ENCODE results near the gene FOSB. TPM values are rescaled to one million over a fixed set of nuclear protein-coding genes. Genes with fewer than 3 reads are reported as not detected.
A peak's percentile ranks its signal among the peaks of the same experiment; 100 is the strongest.

Gene FOSB
- total RNA-seq, 1 experiment from 2014 or later: 6.4 TPM

DNA sequence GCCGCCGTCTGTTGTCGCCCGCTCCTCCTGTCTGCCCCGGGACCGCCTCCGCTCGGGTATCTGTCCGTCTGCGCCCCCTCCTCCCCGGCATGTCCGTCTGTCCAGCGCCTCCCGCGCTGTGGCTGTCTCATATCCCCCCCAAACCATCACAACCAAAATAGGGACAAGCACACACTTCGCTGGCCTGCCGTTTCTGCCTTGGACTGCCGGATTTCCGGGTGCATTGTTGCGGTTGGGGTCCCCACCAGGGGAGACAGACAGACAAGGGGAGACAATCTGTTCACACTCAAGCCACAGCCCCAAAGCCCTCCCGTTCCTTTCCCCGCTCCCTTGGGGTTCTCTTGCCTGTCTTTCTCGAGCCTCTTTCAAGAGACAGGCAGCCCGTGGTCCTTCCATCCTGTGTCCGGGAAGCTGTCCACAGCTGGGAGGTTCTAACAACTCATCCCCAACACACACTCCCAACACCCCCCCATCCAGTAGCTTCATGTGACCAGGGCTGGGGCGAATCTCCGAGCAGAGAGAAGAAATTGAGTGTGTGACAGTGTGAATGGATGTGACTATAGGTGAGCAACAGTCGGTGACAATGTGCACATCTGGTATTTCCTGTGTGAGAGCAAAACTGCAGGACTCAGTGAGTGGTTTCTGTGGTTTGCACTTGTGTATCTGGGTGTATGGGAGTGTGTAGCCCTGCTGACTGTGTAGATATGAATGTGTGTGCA is 16.5 kb upstream of the FOSB start:
- TSS peak; percentile 81 for BruUV-seq (replicated peaks)
- H3K36me3 ChIP-seq (ENCODE audit: control insufficient read depth, insufficient read depth, low read length): no peaks in the 10 kb centered on the region
- Mint-ChIP-seq H3K4me1 (ENCODE audit: low read depth, unreplicated experiment) (peaks cover 39% of the 10 kb centered on the region), H3K9me3 (ENCODE audit: unreplicated experiment) (no peaks in the 10 kb centered on the region), H3K36me3 (ENCODE audit: insufficient read depth, unreplicated experiment) (peaks cover 19% of the 10 kb centered on the region), H3K4me3 (ENCODE audit: unreplicated experiment) (peak overlapping the region; percentile 82), H3K27ac (ENCODE audit: unreplicated experiment) (peak overlapping the region; percentile 98), H3K27me3 (ENCODE audit: insufficient read depth, unreplicated experiment) (no peaks in the 10 kb centered on the region)
- H3K4me3 ChIP-seq (ENCODE audit: low read depth, low read length): peak overlapping the region; percentile 52
- H3K27me3 ChIP-seq (replicated peaks; ENCODE audit: control insufficient read depth, insufficient read depth, low read length): no peaks in the 10 kb centered on the region
- intact Hi-C loops (cut with micrococcal nuclease; ENCODE audit: unreplicated experiment): no loop called here
- ChIA-PET POLR2A (interaction anchor here (0.5 to 0.6 kb wide), 2 partner anchors 16 to 803 kb away, joined by 3 to 5 read pairs; no protein-coding TSS in a partner anchor), CTCF (no interaction called here)
- H3K9me3 ChIP-seq: no peaks in the 10 kb centered on the region
- TF ChIP-seq, protein P1, sequence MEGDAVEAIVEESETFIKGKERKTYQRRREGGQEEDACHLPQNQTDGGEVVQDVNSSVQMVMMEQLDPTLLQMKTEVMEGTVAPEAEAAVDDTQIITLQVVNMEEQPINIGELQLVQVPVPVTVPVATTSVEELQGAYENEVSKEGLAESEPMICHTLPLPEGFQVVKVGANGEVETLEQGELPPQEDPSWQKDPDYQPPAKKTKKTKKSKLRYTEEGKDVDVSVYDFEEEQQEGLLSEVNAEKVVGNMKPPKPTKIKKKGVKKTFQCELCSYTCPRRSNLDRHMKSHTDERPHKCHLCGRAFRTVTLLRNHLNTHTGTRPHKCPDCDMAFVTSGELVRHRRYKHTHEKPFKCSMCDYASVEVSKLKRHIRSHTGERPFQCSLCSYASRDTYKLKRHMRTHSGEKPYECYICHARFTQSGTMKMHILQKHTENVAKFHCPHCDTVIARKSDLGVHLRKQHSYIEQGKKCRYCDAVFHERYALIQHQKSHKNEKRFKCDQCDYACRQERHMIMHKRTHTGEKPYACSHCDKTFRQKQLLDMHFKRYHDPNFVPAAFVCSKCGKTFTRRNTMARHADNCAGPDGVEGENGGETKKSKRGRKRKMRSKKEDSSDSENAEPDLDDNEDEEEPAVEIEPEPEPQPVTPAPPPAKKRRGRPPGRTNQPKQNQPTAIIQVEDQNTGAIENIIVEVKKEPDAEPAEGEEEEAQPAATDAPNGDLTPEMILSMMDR (IDR thresholded peaks at IDR 0.05; ENCODE audit: insufficient read depth in 1 of 2, low read depth in 1 of 2, low read length in 1 of 2, severe bottlenecking in 1 of 2, unreplicated experiment in 1 of 2): no peak
- peaks cover 35% of the 10 kb centered on the region for H3K4me1 ChIP-seq
- DNase-seq: peak in 1 of 2 experiments; percentile 37

DNA sequence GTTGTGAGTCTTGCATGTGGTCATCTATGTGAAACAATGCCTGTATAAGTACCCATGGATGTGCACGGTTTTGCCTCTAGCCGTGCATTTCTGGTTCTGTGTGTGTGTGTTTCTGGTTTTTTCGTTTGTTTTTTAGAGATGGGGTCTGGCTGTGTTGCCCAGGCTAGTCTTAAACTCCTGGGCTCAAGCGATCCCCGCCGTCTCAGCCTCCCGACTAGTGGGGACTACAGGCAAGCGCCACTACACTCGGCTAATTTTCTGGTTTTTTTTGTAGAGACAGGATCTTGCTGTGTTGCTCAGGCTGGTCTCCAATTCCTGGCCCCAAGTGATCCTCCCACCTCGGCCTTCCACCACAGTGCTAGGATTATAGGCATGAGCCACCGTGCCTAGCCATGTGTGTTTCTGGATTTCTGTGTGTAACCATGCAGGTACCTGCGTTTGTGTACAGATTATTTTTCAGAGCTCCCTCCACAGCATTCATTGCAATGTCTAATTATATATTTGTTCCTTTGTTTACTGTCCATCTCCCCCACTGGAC is 15.9 kb upstream of the FOSB start:
- ChIA-PET POLR2A (no interaction called here), CTCF (no interaction called here)
- peak overlapping the region; percentile 98 for H3K27ac Mint-ChIP-seq (ENCODE audit: unreplicated experiment)
- no peaks in the 10 kb centered on the region for H3K9me3 Mint-ChIP-seq (ENCODE audit: unreplicated experiment)
- H3K4me1 ChIP-seq: peaks cover 36% of the 10 kb centered on the region
- H3K27me3 Mint-ChIP-seq (ENCODE audit: insufficient read depth, unreplicated experiment): no peaks in the 10 kb centered on the region
- no peak overlapping the region for H3K4me3 ChIP-seq (ENCODE audit: low read depth, low read length)
- BruUV-seq (replicated peaks): no TSS peak
- H3K4me1 Mint-ChIP-seq (ENCODE audit: low read depth, unreplicated experiment): peaks cover 42% of the 10 kb centered on the region
- H3K27me3 ChIP-seq (replicated peaks; ENCODE audit: control insufficient read depth, insufficient read depth, low read length): no peaks in the 10 kb centered on the region
- no peak for DNase-seq
- TF ChIP-seq, protein P1 (IDR thresholded peaks at IDR 0.05; ENCODE audit: insufficient read depth in 1 of 2, low read depth in 1 of 2, low read length in 1 of 2, severe bottlenecking in 1 of 2, unreplicated experiment in 1 of 2): no peak
- H3K9me3 ChIP-seq: no peaks in the 10 kb centered on the region
- H3K4me3 Mint-ChIP-seq (ENCODE audit: unreplicated experiment): peak overlapping the region; percentile 82
- H3K36me3 Mint-ChIP-seq (ENCODE audit: insufficient read depth, unreplicated experiment): peaks cover 19% of the 10 kb centered on the region
- H3K36me3 ChIP-seq (ENCODE audit: control insufficient read depth, insufficient read depth, low read length): no peaks in the 10 kb centered on the region
- intact Hi-C loops (cut with micrococcal nuclease; ENCODE audit: unreplicated experiment): no loop called here

DNA sequence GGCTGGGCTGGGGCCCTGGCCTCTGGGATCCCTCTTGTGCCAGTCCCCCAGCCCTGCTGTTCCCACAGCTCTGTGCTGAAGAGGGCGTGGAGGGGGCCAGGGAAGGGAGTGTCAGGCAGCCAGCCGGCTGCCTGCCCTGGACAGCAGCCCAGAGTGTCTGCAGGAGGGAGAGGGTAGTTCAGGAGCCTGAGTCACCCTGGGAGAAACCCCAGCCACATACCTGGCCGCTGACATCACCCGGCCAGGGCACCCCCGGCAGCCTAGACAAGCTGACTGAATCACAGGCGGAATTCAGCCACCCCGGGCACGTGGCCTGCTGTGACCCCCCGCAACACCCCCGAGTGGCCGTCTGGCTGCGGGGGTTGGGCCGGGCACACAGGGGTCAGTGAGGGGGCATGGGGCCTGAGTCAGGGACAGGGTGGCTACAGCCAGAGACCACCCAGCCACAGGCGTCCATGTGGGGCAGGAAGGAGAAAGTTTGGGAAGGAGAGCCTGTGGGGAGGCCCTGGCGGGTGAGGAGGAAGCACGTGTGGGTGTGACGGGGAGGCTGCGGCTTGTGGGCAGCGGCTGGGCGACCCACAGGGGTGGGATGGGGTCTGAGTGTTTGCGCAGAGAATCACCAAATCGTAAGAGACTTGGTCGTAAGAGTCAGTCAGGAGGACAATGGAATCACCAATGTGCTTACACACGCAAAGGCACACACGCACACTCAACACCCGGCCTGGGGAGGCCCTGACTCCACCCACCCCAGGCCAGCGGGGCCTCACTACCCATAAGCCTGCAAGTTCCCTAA is 11.9 kb upstream of the FOSB start:
- H3K27ac Mint-ChIP-seq (ENCODE audit: unreplicated experiment): peak overlapping the region; percentile 96
- H3K4me3 ChIP-seq (ENCODE audit: low read depth, low read length): no peak overlapping the region
- ChIA-PET CTCF (interaction anchor here (1.2 to 2.3 kb wide), 4 partner anchors 11 to 29 kb away, joined by 6 to 22 read pairs (median 16); partner anchors contain the start of gene FOSB), POLR2A (interaction anchor here (0.6 to 2.4 kb wide), 2 partner anchors 12 to 380 kb away, joined by 3 to 38 read pairs; partner anchors contain the start of gene FOSB)
- H3K27me3 ChIP-seq (replicated peaks; ENCODE audit: control insufficient read depth, insufficient read depth, low read length): no peaks in the 10 kb centered on the region
- peaks cover 30% of the 10 kb centered on the region for H3K4me1 Mint-ChIP-seq (ENCODE audit: low read depth, unreplicated experiment)
- H3K36me3 ChIP-seq (ENCODE audit: control insufficient read depth, insufficient read depth, low read length): no peaks in the 10 kb centered on the region
- intact Hi-C loops (cut with micrococcal nuclease; ENCODE audit: unreplicated experiment): loop anchor here (1.0 to 2.0 kb wide), 4 partner anchors 13 to 33 kb away; partner anchors contain the start of gene ERCC1
- peak overlapping the region; percentile 46 for H3K4me3 Mint-ChIP-seq (ENCODE audit: unreplicated experiment)
- TF ChIP-seq, protein P1 (IDR thresholded peaks at IDR 0.05; ENCODE audit: insufficient read depth in 1 of 2, low read depth in 1 of 2, low read length in 1 of 2, severe bottlenecking in 1 of 2, unreplicated experiment in 1 of 2): no peak
- peak; percentile 95 for DNase-seq
- H3K36me3 Mint-ChIP-seq (ENCODE audit: insufficient read depth, unreplicated experiment): peaks cover 17% of the 10 kb centered on the region
- no peaks in the 10 kb centered on the region for H3K27me3 Mint-ChIP-seq (ENCODE audit: insufficient read depth, unreplicated experiment)
- H3K4me1 ChIP-seq: peaks cover 26% of the 10 kb centered on the region
- no peaks in the 10 kb centered on the region for H3K9me3 Mint-ChIP-seq (ENCODE audit: unreplicated experiment)
- no TSS peak for BruUV-seq (replicated peaks)
- no peaks in the 10 kb centered on the region for H3K9me3 ChIP-seq
